A673 (cell line): Measurements from ENCODE around the gene SV2C.

Source experiments
- EZH2 ChIP-seq: fragments of 200-600 bp; sonication (generic); IDR thresholded peaks from 2 replicates; pipeline ENCODE4 v1.6.1; 2017; ENCODE audit warnings: borderline replicate concordance, low read depth, mild to moderate bottlenecking, mixed read lengths, antibody characterized with exemption, low read length; ENCODE audit not compliant: poor library complexity, severe bottlenecking
- TF ChIP-seq, protein P1 (sequence below): fragments of 300-800, 200-600 bp; sonication (generic); conservative IDR thresholded peaks from 2 replicates; pipeline ENCODE4 v1.5.1; 2017; ENCODE audit warnings: low read depth, mild to moderate bottlenecking, antibody characterized with exemption, low read length, moderate library complexity, mixed read lengths

GRCh38 chr5:76303921-76304320 is 220.7 kb downstream of the SV2C start:
- TF ChIP-seq, protein P1, sequence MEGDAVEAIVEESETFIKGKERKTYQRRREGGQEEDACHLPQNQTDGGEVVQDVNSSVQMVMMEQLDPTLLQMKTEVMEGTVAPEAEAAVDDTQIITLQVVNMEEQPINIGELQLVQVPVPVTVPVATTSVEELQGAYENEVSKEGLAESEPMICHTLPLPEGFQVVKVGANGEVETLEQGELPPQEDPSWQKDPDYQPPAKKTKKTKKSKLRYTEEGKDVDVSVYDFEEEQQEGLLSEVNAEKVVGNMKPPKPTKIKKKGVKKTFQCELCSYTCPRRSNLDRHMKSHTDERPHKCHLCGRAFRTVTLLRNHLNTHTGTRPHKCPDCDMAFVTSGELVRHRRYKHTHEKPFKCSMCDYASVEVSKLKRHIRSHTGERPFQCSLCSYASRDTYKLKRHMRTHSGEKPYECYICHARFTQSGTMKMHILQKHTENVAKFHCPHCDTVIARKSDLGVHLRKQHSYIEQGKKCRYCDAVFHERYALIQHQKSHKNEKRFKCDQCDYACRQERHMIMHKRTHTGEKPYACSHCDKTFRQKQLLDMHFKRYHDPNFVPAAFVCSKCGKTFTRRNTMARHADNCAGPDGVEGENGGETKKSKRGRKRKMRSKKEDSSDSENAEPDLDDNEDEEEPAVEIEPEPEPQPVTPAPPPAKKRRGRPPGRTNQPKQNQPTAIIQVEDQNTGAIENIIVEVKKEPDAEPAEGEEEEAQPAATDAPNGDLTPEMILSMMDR = no peak
- no peak for TF ChIP-seq EZH2
